HG02763 (cell line): Measurements from ENCODE around the gene BRCA2.

Experiments
- ATAC-seq: cut with Tn5 transposase; IDR thresholded peaks from one replicate; pipeline ENCODE4 v1.9.1; 2021; ENCODE audit warnings: mild to moderate bottlenecking, moderate library complexity; ENCODE audit not compliant: unreplicated experiment

BRCA2 gene

GRCh38 chr13:32378012-32378411 is 62.7 kb downstream of the BRCA2 start:
- no peak for ATAC-seq

- no peak for ATAC-seq
Measured at GRCh38 chr13:32381539-32381938, 66.2 kb downstream of the BRCA2 start.

DNA sequence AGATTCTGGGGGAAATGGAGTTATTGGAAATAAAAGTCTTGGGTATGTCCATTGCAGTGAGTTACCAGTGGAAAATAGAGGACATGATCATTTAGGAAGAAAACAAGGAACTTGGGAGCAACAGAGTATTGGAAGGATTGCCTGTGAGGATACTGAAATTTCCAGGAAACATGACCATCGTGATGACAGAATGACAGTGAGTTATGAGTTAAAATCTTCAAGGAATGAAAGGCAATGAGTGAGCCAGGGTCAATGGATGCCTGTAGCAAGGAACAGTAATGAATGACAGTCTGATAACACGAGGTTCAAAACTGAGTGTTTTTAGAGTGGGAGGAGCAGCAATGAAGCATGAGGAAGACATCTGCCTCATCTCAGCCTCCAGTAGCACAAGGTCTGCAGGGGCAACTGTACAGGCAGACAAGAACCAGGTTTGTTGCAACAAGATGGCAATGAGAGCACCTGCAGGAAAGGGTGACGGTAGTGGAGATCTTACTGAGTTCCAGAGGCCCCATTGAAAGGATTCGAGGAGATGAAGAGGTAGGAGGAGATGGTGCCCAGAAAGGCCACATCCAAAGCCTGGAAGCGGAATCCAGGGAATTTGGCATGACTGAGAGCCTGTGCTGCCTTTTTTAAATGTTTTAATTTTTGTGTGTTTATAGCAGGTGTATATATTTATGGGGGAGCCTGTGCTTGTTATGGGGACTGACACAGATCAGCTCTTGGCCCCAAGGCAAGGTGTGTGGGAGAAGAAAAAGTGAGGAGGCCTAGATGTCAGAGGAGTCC is 68.7 kb downstream of the BRCA2 start:
- no peak for ATAC-seq

DNA sequence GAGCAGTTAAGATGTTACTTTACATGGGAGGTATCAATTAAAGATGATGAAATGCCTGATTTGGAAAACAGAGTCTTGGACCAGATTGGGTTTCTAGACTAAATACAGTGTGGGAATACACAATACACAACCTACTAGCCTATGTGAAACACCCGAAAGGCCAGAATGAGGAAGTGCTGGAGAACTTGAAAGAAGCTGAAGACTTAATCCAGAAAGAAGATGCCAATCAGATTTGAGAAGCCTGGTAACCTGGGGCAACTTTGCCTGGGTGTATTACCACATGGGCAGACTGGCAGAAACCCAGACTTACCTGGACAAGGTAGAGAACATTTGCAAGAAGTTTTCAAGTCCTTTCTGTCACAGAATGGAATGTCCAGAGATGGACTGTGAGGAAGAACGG is 69.4 kb downstream of the BRCA2 start:
- ATAC-seq, result no peak

DNA sequence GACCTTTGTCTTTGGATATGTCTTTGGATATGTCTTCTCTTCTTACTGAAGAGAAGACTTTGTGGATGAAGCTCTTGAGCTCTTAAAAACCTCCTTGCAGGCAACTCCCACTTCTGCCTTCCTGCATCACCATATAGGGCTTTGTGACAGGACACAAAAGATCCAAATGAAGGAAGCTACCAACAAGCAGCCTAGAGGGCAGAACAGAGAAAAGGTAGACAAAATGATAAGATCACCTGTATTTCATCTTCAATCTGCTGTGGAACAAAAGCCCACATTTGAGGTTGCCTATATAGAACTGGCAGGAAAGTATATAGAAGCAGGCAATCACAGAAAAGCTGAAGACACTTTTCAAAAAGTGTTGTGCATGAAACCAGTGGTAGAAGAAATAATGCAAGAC is 70.1 kb downstream of the BRCA2 start:
- ATAC-seq, result no peak

DNA sequence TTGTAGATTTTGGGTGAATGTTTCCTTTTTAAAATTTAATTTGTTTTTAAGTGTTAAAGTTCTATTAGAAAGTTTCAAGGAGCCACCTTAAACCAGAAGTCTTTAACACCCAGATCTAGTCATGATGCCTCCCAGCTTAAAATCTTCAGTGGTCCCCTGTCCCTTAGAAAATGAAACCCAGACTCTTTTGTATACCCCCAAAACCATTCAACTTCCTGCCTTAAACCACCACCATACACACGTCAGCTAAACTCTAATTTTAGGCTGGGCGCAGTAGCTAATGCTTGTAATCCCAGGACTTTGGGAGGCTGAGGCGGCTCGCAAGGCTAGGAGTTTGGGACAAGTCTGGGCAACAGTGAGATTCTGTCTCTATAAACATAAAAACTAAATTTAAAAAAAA is 74.7 kb downstream of the BRCA2 start:
- peak; percentile 50 for ATAC-seq

DNA sequence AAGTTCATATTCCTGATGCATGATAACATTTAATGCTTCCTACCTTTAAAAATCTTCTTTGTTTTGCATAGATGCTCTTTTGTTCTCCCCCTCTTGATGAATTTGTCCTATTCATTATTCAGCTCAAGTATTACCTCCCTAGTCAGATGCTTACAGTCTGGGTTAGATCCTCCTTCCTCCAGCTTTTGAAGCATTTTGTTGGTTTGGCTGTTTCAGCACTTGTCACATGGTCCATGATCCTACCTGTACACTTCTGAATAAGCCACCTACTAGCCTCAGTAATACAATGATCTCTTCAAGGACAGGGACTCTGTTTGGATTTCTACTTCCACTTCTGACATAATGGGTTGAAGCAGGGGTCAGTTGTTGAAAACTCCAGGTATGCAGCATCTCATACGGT is 75.2 kb downstream of the BRCA2 start:
- ATAC-seq, result no peak

- ATAC-seq, result no peak
Measured at GRCh38 chr13:32391101-32391619, 75.9 kb downstream of the BRCA2 start.

GRCh38 chr13:32403108-32403507 is 87.8 kb downstream of the BRCA2 start:
- ATAC-seq, result no peak

GRCh38 chr13:32407854-32408253 is 92.5 kb downstream of the BRCA2 start:
- no peak for ATAC-seq

DNA sequence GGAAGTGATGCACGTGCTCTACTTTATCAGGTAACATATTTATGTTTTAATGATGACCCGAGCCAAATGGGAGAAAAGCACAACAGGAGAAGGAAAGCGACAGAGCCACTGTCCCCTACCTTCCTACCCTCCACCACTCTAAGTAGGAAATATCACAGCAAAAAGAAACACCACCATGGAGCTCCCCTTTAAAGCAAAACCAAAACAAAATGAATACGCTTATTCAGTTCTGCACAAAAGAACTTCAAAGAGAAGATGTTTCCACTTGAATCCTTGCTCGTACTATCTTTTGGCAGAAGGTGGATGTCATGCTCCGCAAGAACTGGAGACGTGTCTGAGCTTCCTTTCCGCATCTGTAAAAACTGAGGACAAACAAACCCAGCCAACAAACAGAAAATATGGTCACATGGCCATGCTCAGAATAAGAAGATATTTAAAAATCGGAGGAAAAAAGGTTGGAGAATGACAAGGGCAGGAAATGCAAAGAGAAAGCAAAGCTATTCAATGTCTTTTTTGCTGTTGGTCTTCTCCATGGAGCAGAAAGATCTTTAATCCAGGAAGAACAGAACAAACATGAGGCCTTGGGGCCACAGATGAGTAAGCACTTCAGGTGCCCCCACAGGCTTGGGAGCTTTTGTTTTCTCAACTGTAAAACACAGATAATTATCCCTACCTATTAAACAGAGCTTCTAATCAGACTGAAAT is 93.1 kb downstream of the BRCA2 start:
- ATAC-seq, result no peak

- no peak for ATAC-seq
Measured at GRCh38 chr13:32409001-32409313, 93.6 kb downstream of the BRCA2 start.

- no peak for ATAC-seq
Measured at GRCh38 chr13:32409561-32410421, 94.5 kb downstream of the BRCA2 start.

DNA sequence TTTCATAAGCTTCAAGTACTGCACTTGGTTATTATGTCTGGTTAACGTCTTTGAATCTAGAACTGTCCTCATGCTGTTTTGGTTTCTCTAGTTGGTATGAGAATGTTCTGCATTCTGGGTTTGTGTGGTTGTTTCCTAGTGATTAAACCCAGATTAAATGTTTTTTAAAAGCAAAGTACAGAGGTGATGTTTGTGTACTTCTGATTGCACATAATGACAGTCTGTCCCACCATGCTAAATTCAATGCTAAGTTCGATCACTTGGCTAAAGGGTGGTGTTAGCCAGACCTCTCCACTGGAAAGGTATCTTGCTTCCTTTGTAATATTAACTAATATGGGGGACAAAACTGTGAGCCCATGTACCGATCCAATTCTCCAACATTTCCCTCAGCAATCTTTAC is 98.0 kb downstream of the BRCA2 start:
- no peak for ATAC-seq

DNA sequence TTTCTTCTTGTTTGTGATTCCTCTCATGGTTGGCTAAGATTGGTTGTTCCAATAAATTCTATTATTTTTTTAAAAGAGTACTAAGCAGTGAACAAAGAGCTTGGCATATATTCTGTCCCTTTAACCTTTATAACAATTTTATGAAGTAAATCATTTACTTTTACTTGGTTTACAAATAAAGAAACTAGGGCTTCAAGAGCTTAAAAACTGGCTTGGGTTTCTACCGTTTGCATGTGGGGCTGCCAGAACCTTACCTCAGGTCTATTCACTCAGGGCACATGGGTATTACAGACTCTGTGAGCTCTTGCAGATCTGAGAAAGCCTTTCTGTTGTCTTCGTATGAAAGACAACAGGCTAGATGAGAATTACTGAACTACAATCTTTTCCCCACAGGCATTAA is 99.3 kb downstream of the BRCA2 start:
- no peak for ATAC-seq

- no peak for ATAC-seq
Measured at GRCh38 chr13:32415019-32415418, 99.7 kb downstream of the BRCA2 start.

DNA sequence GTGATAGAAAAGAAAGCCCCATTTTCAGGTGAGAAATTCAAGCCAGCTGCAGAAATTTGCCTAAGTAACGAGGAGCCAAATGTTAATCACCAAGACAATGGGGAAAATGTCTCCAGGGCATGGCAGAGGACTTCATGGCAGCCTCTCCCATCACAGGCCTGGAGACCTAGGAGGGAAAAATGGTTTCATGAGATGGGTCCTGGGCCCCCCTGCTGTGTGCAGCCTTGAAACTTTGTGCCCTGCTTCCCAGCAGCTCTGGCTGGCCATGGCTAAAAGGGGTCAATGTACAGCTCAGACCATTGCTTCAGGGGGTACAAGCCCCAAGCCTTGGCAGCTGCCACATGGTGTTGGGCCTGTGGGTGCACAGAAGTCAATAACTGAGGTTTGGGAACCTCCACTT is 102.7 kb downstream of the BRCA2 start:
- ATAC-seq, result no peak

- no peak for ATAC-seq
Measured at GRCh38 chr13:32419862-32420261, 104.6 kb downstream of the BRCA2 start.

DNA sequence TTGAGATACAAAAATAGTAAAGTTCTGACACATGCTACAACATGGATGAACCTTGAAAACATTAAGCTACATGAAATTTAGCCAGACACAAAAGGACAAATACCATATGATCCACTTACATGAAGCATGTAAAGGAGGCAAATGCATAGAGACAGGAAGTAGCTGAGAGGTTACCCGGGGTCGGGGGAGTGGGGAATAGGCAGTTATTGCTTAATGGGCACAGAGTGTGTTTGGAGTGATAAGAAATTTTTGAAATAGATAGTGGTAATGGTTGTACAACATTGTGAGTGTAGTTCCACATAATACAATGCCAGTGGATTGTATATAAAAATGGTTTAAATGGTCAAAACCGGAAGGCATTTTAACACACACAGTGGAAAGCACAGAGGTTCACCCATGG is 108.3 kb downstream of the BRCA2 start:
- ATAC-seq, result no peak

GRCh38 chr13:32425158-32425557 is 109.8 kb downstream of the BRCA2 start:
- ATAC-seq, result no peak

DNA sequence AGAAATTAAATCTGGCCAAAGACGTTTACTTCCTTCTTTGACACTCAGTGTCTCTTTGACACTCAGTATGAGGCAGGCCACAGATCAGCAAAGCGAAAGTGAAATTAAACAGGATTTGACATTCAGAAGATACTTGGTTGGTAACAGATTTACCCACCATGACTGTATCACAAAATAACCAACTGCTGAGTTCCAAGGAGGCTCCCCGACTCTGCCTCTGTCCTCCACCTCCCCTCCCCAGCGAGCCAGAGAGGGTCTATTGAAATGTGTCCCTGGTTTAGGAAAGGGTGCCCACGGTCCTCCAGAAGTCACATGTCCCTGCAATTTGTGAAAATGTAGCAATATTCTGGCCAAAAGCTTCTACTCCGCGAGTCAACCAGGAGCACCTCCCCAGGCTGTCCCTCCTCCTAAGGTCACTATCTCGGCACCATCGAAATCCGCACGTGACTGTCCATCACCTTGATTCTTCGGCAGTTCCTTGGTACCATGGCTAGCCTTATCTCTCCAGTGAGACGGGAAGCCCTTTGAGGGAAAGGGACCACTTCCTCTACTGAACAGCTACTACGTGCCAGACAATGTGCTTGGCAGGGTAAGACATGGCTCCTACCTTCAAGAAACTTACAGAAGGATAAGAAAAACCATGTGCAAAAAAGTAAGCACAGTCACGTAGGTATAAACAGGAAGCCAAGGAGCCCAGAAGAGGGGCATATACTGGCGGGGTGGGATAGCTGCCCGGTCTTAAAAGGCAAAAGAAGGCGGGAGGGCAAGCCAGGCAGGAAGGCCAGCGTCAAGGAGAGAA is 111.1 kb downstream of the BRCA2 start:
- ATAC-seq, result peak; percentile 29
